A549 (cell line): ENCODE measurements around the gene CD84.

Experiments used
- CBX8 ChIP-seq: fragments of 200-600 bp; sonication (generic); IDR thresholded peaks from 2 replicates; pipeline ENCODE4 v1.6.1; 2016
- CEBPB ChIP-seq, 2 experiments: fragments of >200 bp in 1 of 2; sonication (Bioruptor Twin) in 1 of 2; formaldehyde crosslinking in 1 of 2; IDR thresholded peaks; 2 replicates each; pipeline ENCODE4 v1.6.1; 2012 to 2016
- EP300 ChIP-seq, 2 experiments: fragments of >200 bp; sonication (Bioruptor Twin); formaldehyde crosslinking; IDR thresholded peaks; 2 replicates in 1 of 2; 3 replicates in 1 of 2; pipeline ENCODE4 v1.6.1; 2016 to 2017
- FOSL2 ChIP-seq, 2 experiments: fragments of 450-650 bp in 1 of 2; fragments of >200 bp in 1 of 2; sonication (Bioruptor Twin) in 1 of 2; formaldehyde crosslinking; IDR thresholded peaks; 2 replicates each; pipeline versions ENCODE4 v1.5.0 to v1.6.1; 2016 to 2020; ENCODE audit warnings: mild to moderate bottlenecking in 1 of 2, moderate library complexity in 1 of 2
- JUN ChIP-seq, 2 experiments: fragments of >200 bp; sonication (Bioruptor Twin); formaldehyde crosslinking; IDR thresholded peaks; 2 replicates in 1 of 2; 3 replicates in 1 of 2; pipeline ENCODE4 v1.6.1; 2016 to 2017
- NPAS2 ChIP-seq: fragments of 250-450 bp; sonication (Bioruptor Pico); IDR thresholded peaks from 2 replicates; pipeline ENCODE4 v1.8.0; 2022; ENCODE audit warnings: mild to moderate bottlenecking, moderate library complexity, borderline replicate concordance
- POLR2AphosphoS2 ChIP-seq: conservative IDR thresholded peaks from 2 replicates; pipeline ENCODE4 v1.6.1; 2012; ENCODE audit warnings: low read length, improper control_type of control experiment, inconsistent platforms
- SMC3 ChIP-seq: fragments of >200 bp; sonication (Bioruptor Twin); formaldehyde crosslinking; IDR thresholded peaks from 3 replicates; pipeline ENCODE4 v1.6.1; 2018; ENCODE audit warnings: inconsistent platforms
- TP53 ChIP-seq: fragments of 250-450 bp; sonication (Bioruptor Pico); IDR thresholded peaks from 2 replicates; pipeline ENCODE4 v1.5.0; 2021; ENCODE audit warnings: mild to moderate bottlenecking, moderate library complexity
- TF ChIP-seq, protein P1 (sequence below): fragments of >200 bp; sonication (Bioruptor Twin); formaldehyde crosslinking; IDR thresholded peaks from 3 replicates; pipeline ENCODE4 v1.5.1; 2016
- TF ChIP-seq, protein P2 (sequence below): fragments of 250-450 bp; sonication (Bioruptor Pico); IDR thresholded peaks from 2 replicates; pipeline ENCODE4 v1.5.0; 2021; ENCODE audit warnings: mild to moderate bottlenecking, moderate library complexity, borderline replicate concordance
- TF ChIP-seq, protein P3 (sequence below): IDR thresholded peaks from 2 replicates; pipeline ENCODE4 v1.6.1; 2012
- TF ChIP-seq, protein P4 (sequence below): fragments of 150-350 bp; IDR thresholded peaks from 2 replicates; pipeline ENCODE4 v1.6.1; 2014; ENCODE audit warnings: low read depth, mild to moderate bottlenecking, low read length

DNA sequence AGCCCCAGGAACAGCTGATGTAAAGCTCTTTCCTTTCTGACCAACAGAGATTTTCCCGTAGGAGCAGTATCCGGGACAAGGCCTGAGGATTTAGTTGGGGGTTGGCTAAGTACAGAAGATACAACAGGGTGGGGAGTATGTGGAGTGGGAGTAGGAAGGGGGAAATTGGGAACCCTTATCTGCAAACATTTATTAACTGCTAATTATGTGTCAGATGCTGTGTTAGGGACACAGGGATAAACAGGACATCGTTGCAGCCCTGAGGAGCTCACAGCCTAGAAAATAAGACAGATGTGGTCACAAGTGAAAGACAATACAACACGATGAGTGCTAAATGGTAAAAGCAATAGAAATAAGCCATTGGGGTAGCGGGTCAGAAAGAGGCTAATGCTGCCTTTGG lies 12.0 kb downstream of the CD84 start:
- TF ChIP-seq, protein P1, sequence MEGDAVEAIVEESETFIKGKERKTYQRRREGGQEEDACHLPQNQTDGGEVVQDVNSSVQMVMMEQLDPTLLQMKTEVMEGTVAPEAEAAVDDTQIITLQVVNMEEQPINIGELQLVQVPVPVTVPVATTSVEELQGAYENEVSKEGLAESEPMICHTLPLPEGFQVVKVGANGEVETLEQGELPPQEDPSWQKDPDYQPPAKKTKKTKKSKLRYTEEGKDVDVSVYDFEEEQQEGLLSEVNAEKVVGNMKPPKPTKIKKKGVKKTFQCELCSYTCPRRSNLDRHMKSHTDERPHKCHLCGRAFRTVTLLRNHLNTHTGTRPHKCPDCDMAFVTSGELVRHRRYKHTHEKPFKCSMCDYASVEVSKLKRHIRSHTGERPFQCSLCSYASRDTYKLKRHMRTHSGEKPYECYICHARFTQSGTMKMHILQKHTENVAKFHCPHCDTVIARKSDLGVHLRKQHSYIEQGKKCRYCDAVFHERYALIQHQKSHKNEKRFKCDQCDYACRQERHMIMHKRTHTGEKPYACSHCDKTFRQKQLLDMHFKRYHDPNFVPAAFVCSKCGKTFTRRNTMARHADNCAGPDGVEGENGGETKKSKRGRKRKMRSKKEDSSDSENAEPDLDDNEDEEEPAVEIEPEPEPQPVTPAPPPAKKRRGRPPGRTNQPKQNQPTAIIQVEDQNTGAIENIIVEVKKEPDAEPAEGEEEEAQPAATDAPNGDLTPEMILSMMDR, result no peak
- TF ChIP-seq EP300 (IDR thresholded peaks at IDR 0.05) (no peak), POLR2AphosphoS2 (no peak), NPAS2 (CRISPR knock-in tag) (no peak), CEBPB (IDR thresholded peaks at IDR 0.05) (no peak), FOSL2 (IDR thresholded peaks at IDR 0.05) (no peak), FOSL2 (CRISPR knock-in tag; IDR thresholded peaks at IDR 0.05) (no peak), SMC3 (no peak), JUN (IDR thresholded peaks at IDR 0.05) (no peak), TP53 (CRISPR knock-in tag) (no peak), CBX8 (no peak)
- TF ChIP-seq, protein P2, sequence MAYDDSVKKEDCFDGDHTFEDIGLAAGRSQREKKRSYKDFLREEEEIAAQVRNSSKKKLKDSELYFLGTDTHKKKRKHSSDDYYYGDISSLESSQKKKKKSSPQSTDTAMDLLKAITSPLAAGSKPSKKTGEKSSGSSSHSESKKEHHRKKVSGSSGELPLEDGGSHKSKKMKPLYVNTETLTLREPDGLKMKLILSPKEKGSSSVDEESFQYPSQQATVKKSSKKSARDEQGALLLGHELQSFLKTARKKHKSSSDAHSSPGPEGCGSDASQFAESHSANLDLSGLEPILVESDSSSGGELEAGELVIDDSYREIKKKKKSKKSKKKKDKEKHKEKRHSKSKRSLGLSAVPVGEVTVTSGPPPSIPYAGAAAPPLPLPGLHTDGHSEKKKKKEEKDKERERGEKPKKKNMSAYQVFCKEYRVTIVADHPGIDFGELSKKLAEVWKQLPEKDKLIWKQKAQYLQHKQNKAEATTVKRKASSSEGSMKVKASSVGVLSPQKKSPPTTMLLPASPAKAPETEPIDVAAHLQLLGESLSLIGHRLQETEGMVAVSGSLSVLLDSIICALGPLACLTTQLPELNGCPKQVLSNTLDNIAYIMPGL (CRISPR knock-in tag), result no peak
- TF ChIP-seq, protein P3, sequence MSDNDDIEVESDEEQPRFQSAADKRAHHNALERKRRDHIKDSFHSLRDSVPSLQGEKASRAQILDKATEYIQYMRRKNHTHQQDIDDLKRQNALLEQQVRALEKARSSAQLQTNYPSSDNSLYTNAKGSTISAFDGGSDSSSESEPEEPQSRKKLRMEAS, result no peak
- TF ChIP-seq, protein P4, sequence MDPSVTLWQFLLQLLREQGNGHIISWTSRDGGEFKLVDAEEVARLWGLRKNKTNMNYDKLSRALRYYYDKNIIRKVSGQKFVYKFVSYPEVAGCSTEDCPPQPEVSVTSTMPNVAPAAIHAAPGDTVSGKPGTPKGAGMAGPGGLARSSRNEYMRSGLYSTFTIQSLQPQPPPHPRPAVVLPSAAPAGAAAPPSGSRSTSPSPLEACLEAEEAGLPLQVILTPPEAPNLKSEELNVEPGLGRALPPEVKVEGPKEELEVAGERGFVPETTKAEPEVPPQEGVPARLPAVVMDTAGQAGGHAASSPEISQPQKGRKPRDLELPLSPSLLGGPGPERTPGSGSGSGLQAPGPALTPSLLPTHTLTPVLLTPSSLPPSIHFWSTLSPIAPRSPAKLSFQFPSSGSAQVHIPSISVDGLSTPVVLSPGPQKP, result no peak
